OCI-M1 (cell line): Measurements from ENCODE around the gene PTPRN2.
"Not testable (repeated sequence)": the region's sequence is repeated elsewhere in the genome, so short reads cannot be mapped to it uniquely, and the experiment has no call there.

ENCODE experiments used
- DNase-seq: peaks from one replicate; lab custom pipeline; 2025; lab: John Stamatoyannopoulos, UW

The PTPRN2 gene

DNA sequence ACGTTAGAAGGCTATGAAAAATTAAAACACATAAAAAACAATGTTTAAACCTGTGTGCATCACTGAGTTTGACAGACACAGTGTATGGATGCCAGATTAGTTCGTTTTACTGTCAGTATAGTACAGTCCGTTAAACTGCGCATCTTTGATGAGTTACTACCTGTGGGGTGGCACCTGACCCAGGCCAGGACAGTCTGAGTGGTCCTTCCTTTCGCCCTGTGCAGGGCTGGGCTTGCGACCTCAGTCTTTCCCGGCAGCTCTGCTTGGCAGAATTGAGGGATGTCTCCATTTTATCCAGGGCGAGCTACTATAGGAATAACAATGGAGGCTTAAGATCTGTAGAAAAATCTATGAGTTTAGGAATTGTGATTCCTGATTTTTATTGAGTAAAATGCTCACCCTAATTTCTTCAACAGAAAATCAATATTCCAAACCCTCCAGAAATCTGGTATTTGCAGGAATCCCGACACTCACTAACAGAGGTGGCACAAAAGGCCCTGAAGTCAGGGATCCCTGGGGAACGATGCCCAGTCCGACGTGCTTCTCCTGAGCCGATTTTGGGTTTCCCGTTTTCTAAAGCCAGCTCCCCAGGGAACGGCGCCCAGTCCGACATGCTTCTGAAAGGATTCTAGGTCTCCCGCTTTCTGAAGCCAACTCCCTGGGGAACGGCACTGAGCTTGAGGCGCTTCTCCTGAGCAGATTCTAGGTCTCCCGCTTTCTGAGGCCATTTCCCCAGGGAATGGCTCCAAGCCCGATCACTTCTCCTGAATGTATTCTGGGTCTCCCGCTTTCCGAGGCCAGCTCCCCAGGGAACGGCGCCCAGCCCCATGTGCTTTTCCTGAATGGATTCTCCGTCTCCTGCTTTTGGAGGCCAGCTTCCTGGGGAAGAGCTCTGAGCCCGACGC, 873.2 kb downstream of the PTPRN2 start:
- no peak for DNase-seq

DNA sequence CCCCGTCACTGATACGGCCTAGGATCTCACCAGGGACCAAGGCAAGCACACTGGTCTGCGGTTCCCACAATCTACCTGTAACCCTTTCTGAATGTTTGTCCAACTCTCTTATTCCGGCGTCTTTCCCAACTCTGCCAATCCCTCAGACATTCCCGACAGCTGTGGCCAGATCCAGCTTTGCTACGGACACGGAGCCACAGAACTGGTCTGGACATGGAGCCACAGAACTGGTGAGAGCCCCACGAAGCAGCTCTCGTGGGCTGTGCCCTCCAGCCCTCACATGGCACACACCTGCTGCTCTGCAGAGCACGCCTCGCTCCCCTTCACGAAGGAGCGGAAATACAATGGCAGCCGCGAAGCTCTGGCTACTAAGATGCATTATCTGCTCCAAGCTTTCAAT, 874.0 kb downstream of the PTPRN2 start:
- DNase-seq: no peak

DNA sequence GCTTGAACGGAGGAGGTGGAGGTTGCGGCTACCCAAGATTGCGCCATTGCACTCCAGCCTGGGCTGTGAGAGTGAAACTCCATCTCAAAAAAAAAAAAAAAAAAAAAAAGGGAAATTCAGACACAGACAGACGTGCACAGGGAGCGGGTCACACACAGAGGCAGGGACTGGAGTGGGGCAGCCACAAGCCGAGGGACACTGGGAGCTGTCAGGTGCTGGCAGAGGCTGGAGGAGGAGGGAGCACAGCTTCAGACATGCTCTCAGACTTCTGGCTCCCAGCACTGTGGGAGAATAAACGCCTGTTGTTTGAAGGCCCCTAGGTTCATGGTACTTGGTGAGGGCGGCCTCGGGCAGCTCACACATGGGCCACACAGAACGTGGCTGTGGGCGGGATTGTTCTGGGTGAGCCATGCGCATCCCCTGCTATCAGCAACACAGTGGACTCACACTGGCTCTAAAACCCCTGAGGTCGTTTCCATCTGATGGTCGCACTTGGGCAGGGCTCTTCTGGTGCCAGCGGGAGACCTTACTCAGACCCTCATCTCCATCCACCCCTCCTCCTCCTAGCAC, 874.9 kb downstream of the PTPRN2 start:
- DNase-seq: no peak

DNA sequence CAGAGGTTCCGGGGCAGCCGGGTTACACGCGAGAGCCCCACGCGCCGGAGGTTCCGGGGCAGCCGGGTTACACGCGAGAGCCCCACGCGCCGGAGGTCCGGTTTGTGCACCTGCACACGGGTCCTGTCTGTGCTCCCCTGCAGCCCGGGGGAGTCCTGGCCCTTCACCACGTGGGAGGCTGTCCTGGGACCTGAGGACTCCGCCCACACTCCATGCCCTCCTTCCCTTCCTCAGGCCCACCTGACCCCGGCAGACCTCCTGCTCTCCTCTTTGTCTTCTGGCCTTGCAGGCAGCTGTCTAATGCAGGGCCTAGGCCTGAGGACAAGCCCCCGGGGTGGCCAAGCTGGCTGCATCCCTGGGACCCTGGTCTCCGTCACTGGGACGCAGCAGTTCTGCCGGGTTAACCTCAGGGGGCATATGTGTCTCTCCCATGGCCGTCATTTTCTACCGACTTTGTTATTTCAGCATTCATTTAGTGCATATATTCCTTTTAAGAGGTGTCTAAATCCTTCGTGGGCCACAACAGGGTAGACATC, 876.2 kb downstream of the PTPRN2 start:
- no peak for DNase-seq

DNA sequence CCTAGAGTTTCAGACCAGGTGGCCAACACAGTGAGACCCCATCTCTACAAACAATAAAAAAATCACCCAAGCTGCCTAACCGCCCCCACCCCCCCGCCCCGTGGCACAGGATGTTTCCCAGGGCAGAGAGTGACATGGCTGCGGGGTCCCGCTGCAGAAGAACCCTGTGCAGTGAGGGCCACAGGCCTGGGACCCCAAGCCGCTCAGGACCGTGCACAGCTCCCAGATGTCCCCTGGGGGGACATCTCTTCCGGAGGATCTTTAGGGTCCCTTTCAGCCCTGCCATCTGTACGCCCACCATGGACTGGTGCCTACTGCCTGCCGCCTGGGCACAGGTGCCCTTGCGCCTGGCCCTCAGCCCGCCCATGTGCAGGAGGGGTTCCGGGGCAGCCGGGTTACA, 877.2 kb downstream of the PTPRN2 start:
- no peak for DNase-seq

DNA sequence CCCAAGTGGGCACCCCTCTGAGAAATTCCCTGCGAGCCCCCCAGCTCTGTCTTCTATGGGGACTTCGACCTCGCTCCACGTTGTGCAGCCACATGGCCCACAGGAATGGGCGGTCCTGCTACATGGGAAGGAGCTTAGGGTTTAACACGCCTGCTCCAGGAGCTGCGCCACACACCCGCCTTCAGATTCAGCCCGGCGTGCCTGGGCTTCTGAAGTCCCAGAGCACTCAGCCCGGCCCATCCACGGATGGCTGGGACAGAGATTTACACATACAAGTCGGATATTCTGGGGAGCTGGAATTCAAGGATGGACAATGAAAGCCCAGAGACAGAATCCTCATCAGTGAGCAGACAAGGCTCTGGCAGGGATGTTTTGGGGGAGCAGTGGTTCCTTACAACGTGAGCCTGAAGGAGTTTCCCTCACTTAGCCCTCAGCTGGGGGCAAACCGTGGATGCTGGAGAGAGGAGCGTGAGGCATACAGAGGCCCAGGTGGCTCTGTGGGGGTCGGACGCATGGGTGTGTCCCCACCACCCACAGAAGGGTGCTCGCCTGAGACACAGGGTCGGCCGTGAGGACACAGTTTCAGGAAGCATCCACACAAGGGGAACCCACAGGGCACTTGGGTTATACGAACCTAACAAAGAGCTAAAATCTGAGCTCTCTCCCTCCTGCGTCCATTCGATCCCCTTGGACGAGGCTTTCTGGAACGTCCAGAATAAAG, 877.9 kb downstream of the PTPRN2 start:
- no peak for DNase-seq

DNA sequence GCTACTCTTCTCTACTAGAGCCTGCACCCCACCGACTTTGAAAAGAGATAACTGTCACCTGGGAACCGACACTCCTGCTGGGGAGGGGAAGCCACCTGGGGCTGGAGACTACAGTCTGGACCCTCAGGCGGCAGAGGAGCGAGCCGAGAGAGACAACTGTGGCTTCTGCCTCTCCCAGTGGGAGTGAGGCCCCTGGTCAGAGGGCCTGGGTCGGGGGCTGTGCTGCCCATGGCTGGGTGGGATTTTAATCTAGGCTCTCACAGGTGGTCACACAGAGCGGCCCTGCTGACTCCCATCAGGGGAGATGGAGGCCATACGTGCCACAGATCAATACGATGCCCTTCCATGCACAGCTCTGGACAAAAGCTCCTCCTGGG, 878.7 kb downstream of the PTPRN2 start:
- DNase-seq: no peak

DNA sequence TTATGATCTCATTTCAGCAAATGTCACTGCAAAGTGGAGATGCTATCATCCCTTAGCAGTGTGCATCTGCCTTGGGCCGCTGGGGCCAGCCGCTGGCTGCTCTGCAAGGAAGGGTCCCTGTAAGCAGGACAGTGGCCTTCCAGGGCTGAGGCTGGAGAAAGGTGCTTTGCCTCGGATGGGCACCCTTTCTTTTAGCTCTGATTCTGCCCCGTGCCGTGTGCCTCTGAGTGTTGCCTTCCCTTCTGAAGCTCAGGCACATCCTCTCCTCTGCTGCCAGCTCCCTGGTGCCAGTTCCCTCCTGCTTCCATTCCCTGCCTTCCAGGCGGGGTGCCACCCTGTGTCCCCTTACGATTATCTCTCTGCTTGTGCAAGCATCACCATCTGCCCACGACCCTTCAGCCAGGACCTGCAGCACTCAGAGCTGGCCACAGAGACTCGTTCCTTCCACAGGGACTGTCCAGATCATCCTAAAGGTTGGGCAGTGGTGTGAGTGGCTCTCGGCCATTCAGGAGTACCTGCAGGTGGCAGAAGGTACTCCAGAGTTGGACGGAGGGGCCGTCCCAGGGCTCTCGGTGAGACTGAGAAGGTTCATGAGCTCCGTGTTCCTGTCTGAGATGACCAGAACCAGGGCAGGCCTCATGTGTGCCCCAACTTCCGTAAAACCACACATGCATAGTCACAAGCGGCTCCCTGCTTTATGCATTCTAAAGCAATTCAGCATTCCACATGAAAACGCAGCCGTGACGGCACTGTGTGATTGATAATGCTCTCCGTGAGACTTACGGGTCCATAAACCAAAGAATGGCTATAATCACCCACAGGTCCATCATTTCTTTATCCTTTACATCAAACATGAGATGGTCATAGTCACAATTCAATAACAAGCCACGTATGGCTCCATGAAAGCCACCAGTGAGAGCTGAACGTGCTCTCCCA, 879.4 kb downstream of the PTPRN2 start:
- DNase-seq: no peak

DNA sequence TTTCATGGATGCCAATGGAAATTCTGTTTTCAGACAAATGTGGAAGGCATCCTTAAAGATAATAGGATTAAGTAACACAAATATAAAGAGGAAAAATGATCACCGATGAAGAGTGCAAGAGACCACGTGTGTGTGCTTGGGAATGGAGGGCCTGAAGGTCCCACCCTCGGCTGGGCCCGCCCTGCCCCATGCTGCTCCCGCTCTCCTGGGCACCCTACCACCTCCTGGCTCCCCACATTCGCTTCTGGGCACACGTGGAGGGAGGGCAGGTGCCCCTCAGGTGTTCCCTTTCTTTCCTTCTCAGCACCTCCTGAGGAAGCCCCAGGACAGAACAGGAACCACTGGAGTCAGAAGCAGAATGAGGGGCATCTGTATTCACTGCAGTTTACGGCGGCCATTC, 883.3 kb downstream of the PTPRN2 start:
- no peak for DNase-seq

DNA sequence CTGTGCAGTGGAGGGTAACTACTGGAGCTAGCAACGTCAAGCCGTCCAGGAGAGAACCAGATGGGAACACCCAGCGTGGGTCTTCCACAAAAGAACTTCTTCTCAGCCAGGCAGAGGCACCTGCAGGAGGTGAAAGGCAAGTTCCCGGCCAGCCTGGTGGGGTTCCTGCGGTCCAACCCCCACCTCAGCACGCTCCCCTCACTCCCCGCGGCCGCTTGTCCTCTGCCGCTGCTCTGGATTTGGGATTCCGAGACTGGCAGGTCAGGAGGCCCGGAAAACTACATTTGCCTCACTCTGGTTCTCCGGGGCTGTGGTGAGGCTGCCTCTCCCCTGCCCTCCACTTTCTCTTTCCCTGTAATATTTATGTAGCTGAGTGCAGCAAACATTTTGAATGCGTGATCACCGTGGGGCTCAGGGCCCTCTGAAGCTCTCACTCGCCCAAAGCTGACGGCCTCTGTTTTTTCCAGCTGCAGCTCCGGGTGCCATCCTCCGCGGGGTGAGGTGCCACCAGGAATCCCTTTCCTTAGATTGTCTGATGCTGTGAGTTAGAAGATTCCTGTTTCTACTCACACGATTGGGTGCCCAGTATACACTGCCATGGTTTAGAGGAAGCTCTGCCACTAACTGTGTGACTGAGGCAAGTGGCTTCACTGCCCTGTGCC, 884.0 kb downstream of the PTPRN2 start:
- DNase-seq: no peak

DNA sequence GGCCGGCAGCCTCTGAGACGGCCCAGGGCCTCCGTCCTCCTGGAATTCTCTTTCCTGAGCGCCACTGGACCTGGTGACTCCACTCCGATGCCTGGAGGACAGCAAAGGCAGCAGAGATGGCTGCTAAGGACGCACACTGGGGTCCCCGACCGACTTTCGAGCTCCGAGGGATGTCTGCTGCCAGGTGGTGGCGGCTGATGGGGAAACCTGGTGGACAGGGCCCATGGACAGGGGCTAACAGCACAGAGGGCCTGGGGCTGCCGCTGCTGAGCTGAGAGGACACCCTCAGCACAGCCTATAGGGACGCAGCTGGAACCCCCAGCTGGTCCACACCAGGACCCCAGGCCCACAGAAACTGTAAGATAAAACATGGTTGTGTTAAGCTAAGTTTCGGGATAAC, 884.5 kb downstream of the PTPRN2 start:
- DNase-seq: no peak

DNA sequence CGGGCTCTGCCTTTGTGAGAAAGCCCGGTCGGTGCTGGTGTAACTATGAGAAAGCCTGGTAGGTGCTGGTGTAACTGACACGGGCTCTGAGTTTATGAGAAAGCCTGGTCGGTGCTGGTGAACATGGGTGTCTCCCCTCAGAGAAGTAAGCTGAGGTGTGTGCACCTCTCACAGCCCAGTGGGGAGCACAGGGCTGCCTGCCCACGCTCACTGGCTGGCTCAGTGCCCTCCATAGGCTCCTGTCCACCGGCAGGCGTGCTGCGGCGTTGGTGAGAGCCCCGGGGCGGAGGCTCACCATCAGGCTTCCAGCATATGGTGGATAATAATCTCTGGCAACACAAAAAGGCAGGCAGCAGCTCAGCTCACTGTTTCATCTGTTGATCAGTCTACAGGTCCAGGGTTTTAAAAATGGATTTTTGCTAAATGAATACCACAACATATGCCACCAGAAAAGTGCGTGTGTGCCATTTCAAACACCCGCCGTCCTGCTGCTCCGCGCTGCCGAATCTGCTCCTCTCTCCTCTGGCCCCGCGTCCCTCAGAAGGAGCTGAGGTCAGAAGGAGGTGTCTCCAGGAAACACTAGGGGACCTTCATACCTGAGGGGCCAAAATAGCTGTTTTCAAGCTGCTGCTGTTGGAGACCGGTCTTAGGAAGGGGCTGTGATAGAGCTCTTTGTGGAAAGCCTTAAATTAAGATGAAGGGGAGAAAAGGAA, 885.2 kb downstream of the PTPRN2 start:
- DNase-seq: no peak

DNA sequence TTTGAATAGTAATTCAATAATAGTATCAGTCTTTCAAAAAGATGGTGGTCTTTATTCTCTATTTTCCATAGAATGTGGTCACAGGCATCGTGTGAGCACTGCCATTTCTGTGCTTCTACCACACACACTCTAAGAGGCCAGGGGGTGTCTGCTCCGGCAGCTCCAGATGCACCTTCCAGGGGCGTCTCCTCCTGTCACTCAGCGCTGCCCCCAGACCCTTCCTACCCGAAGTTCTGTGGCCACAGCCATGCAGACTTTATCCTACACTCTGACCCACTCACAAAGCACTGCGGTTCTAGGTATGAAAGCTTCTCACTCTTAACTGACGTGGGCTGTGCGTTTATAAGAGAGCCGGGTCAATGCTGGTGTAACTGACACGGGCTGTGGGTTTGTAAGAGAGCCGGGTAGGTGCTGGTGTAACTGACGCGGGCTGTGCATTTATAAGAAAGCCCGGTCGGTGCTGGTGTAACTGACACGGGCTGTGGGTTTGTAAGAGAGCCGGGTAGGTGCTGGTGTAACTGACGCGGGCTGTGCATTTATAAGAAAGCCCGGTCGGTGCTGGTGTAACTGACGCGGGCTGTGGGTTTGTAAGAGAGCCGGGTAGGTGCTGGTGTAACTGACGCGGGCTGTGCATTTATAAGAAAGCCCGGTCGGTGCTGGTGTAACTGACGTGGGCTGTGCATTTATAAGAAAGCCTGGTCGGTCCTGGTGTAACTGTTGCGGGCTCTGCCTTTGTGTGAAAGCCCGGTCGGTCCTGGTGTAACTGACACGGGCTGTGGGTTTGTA, 886.0 kb downstream of the PTPRN2 start:
- not testable (repeated sequence) for DNase-seq

DNA sequence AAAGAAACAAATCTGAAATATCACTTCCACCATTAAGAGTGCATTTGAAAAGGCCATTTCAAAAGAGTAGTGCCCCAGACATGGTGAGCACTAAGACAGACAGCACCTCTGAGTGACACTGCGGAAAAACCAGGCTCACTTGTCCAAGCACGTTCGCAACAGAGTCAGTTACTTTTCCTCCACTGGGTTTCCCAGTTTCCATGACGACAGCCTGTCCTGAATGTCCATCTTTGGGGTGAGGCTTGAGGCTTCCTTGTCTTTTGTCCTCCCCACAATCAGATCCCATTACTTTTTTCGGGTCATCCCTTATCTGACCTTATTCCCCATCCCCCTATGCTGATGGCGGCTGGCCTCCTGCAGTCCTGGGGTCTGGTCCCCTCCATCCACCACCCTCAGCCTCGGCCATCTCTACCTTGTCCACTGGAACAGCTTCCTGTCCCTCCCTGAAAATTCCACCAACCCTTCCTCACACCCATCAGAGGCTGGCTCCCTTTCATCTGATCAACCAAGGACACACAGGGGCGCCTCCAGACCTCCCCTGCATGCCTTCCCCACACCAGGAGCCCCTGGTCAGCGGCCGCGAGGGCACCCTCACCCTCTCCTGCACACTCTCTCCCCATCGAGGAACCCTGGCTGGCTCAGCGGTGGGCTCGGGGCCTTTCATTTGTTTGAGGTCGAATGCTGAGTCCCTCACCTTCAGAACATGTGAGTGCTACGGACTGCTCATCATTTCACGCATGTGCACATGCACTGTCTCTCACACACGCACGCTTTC, 887.2 kb downstream of the PTPRN2 start:
- no peak for DNase-seq

DNA sequence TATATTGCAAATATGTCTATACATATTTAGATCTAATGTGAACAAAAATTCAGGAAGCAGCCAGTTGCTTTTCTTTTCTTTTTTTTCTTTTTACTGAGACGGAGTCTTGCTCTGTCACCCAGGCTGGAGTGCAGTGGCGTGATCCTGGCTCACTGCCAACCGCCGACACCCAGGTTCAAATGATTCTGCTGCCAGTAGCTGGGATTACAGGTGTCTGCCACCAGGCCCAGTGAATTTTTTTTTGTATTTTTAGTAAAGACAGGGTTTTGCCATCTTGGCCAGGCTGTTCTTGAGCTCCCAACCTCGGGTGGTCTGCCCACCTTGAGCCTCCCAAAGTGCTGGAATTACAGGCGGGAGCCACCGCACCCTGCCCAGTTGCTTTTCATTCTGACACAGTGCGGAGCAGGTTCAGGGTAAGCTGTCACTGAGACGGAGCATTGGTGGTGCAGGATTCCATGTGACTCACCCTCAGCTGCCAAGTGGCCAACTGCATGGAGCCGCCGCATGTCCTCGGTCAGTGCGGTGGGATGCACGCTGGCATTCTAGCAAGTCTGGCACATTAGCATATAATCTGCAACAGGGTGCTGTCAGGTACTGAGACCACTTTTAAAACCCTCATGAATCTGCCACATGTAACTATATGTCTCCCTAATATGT, 888.1 kb downstream of the PTPRN2 start:
- DNase-seq: no peak

DNA sequence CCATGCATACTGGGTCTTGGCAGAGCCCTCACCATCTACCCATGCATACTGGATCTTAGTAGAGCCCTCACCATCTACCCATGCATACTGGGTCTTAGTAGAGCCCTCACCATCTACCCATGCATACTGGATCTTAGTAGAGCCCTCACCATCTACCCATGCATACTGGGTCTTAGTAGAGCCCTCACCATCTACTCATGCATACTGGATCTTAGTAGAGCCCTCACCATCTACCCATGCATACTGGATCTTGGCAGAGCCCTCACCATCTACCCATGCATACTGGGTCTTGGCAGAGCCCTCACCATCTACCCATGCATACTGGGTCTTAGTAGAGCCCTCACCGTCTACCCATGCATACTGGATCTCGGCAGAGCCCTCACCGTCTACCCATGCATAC, 890.3 kb downstream of the PTPRN2 start:
- not testable (repeated sequence) for DNase-seq

DNA sequence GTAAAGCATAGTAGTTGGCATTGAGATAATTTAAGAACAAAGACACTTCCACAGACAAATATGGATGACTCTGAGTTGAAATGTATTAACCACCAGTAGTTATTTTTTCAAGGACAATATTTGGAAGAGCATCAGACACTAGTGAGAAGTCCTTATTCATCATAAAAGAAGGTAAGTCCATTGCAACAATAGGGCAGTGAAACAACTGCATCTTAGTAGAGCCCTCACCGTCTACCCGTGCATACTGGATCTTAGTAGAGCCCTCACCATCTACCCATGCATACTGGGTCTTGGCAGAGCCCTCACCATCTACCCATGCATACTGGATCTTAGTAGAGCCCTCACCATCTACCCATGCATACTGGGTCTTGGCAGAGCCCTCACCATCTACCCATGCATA, 892.0 kb downstream of the PTPRN2 start:
- DNase-seq: not testable (repeated sequence)

DNA sequence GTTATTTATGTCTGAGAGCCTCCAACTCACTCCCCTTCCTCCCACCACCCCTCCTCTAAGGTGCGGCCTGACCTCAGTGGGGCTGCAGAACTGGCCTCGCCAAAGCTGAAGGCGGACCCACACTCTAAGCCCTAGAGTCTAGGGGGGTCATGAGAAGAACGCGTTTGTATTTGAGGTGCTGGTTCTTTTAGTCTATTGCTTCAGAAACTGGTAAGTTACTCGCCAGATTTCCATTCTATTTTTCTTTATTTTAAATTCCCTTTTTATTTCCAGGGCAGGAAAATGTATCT, 893.3 kb downstream of the PTPRN2 start:
- DNase-seq: no peak
